DMS53 treated with DMSO at 0.1 percent for 48 hours (cell line): ENCODE results near the gene DGCR6.
"Not testable (repeated sequence)": the region's sequence is repeated elsewhere in the genome, so short reads cannot be mapped to it uniquely, and the experiment has no call there.

Experiments
- DNase-seq: peaks from one replicate; lab custom pipeline; 2025; ENCODE audit not compliant: unreplicated experiment; lab: John Stamatoyannopoulos, UW

Gene DGCR6

DNA sequence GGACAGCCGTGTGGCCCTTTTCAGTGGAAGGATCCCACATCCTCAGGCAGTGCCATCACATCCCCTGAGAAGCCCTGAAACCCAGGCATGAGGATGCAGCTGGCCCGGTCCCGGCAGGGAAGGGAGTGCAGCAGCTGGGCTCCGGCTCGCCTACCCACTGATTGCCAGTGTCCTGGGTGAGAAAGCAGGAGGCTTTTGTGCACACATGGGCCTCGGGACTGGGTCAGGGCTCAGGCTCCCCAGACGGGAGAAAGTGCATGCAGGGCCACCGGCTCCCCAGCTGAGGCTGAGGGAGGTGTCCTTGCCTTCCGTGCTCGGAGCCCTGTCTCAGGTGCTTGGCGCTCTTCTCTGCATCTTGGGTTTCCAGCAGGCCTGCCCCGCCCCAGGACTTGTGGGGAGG is 53.6 kb downstream of the DGCR6 start:
- DNase-seq = not testable (repeated sequence)

GRCh38 chr22:18960166-18960820 is 54.2 kb downstream of the DGCR6 start:
- not testable (repeated sequence) for DNase-seq

DNA sequence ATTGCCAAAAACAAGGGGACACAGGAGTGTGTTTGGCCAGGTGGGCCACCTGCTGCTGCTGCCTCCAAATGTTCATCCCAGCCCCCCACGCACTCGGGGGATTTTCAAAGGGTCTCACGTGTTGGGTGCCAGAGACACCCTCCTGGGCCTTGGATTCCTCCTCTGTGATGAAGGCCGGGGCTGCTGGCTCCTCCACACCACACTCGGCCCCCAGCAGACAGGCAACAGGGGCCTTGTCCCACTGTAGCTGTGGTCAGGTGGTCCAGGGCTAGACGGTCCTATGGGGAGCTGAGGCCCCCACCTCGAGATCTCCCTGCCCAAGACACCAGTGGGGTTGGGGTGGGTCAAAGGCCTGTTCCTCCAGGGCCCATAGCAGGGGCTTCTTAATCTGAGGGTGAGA is 55.1 kb downstream of the DGCR6 start:
- DNase-seq = not testable (repeated sequence)
